Measurements from ENCODE around the gene FCHSD2. TPM values are rescaled to one million over a fixed set of nuclear protein-coding genes. Genes with fewer than 3 reads are reported as not detected.

Gene FCHSD2
- total and polyA plus RNA-seq, 2 of the 8 experiments (the other 6 are each of a cell fraction or from before 2014, with no cell fraction given) = 4.1 to 7.8 TPM

- H3K27me3 ChIP-seq (replicated peaks in 1 of 4; ENCODE audit: control insufficient read depth in 3 of 4, extremely low read depth in 1 of 4, insufficient read depth in 3 of 4, low read length in 3 of 4) = peaks cover 0 to 18% (median 13%) of the 10 kb centered on the region in 4 experiments; a peak in 6 of 7 replicates
- no peak overlapping the region for H3K18ac ChIP-seq (ENCODE audit: extremely low read depth, low read length)
- H3K14ac ChIP-seq (ENCODE audit: insufficient read length) = no peak overlapping the region
- peaks cover 0 to 2% of the 10 kb centered on the region in 2 experiments for H4K20me1 ChIP-seq (replicated peaks in 1 of 2; ENCODE audit: control insufficient read depth in 1 of 2, insufficient read depth in 2 of 2, low read length in 2 of 2)
- H3K23ac ChIP-seq (ENCODE audit: insufficient read length) = no peak overlapping the region
- H3K4me3 ChIP-seq (ENCODE audit: extremely low read depth in 1 of 4, insufficient read depth in 2 of 4, low read depth in 3 of 4, low read length in 4 of 4) = no peak overlapping the region
- peaks cover 13% of the 10 kb centered on the region for H3K23me2 ChIP-seq (ENCODE audit: low read depth, low read length)
- no peak overlapping the region for H4K8ac ChIP-seq (ENCODE audit: extremely low read depth, insufficient read depth, low read length)
- no peak overlapping the region for H3K4me2 ChIP-seq (ENCODE audit: insufficient read depth in 1 of 2, low read depth in 2 of 2, low read length in 2 of 2)
- H2BK20ac ChIP-seq (ENCODE audit: low read length) = no peak overlapping the region
- H2BK5ac ChIP-seq (ENCODE audit: low read depth, low read length) = no peak overlapping the region
- no peak overlapping the region for H2BK120ac ChIP-seq (replicated peaks; ENCODE audit: low read depth, low read length)
- H4K5ac ChIP-seq (ENCODE audit: insufficient read length, low read depth, low read length) = no peak overlapping the region
- ChIA-PET CTCF (ENCODE audit: partially characterized antibody) (interaction anchor here (1.1 to 5.1 kb wide), 9 partner anchors 10 to 418 kb away, joined by 3 to 22 read pairs (median 4); no protein-coding TSS in a partner anchor), POLR2A (ENCODE audit: partially characterized antibody) (interaction anchor here (1.0 to 4.3 kb wide), 4 partner anchors 9 to 86 kb away, joined by 3 to 13 read pairs (median 3); no protein-coding TSS in a partner anchor)
- DNase-seq (ENCODE audit: low read depth in 1 of 2, low spot score in 2 of 2) = no peak
- H3K79me1 ChIP-seq (ENCODE audit: low read depth, low read length) = no peaks in the 10 kb centered on the region
- 86% methylated on average over 14 of the region's 15 CpGs; no CpG with 5 or more reads in 1 of the 2 experiments for WGBS, 2 experiments (ENCODE audit: extremely low coverage in 1 of 2, insufficient coverage in 1 of 2, insufficient read length in 1 of 2, insufficient replicate concordance in 2 of 2, low coverage in 1 of 2, low lambda C conversion rate in 2 of 2, missing lambda C conversion rate in 1 of 2)
- no peak for FAIRE-seq
- H3K9ac ChIP-seq (replicated peaks in 1 of 4; ENCODE audit: extremely low read depth in 1 of 4, low read depth in 3 of 4, low read length in 3 of 4) = no peak overlapping the region
- no peak overlapping the region for H3K27ac ChIP-seq (ENCODE audit: low read depth, low read length)
- no peaks in the 10 kb centered on the region for H3K9me3 ChIP-seq (ENCODE audit: insufficient read depth in 2 of 2, low read depth in 1 of 2, low read length in 1 of 2)
- no peak overlapping the region for H2AFZ ChIP-seq (ENCODE audit: low read length)
- no peak overlapping the region for H3K56ac ChIP-seq (replicated peaks; ENCODE audit: insufficient read length, low read depth, low read length)
- no peak overlapping the region for H2BK15ac ChIP-seq (ENCODE audit: low read length)
- H3K36me3 ChIP-seq (ENCODE audit: control insufficient read depth in 2 of 4, insufficient read depth in 4 of 4, low read length in 3 of 4) = no peaks in the 10 kb centered on the region; a peak in 1 of 8 replicates
- no peaks in the 10 kb centered on the region for H3K79me2 ChIP-seq (ENCODE audit: control insufficient read depth in 1 of 2, insufficient read depth in 2 of 2, low read length in 2 of 2)
- H2AK5ac ChIP-seq (ENCODE audit: low read depth, low read length) = no peak overlapping the region
- H3K4ac ChIP-seq (replicated peaks; ENCODE audit: insufficient read length, low read depth, low read length) = no peak overlapping the region
- peaks cover 0 to 16% (median 11%) of the 10 kb centered on the region in 4 experiments; a peak in 5 of 7 replicates for H3K4me1 ChIP-seq (replicated peaks in 1 of 4; ENCODE audit: control insufficient read depth in 3 of 4, insufficient read depth in 4 of 4, low read length in 3 of 4)
- H4K91ac ChIP-seq (replicated peaks; ENCODE audit: insufficient read length, low read length) = no peak overlapping the region
- no peak overlapping the region for H2BK12ac ChIP-seq (ENCODE audit: low read depth, low read length)
- TF ChIP-seq KDM5A (IDR thresholded peaks at IDR 0.05; ENCODE audit: low read length) (no peak), JUN (IDR thresholded peaks at IDR 0.05; ENCODE audit: low read depth, low read length) (no peak), PHF8 (conservative IDR thresholded peaks at IDR 0.05; ENCODE audit: low read depth, low read length) (no peak), JUND (IDR thresholded peaks at IDR 0.05; ENCODE audit: low read length) (no peak), BACH1 (IDR thresholded peaks at IDR 0.05; ENCODE audit: low read length) (no peak), CREB1 (IDR thresholded peaks at IDR 0.05) (no peak), RFX5 (IDR thresholded peaks at IDR 0.05; ENCODE audit: borderline replicate concordance, low read depth, low read length) (no peak), MAX (IDR thresholded peaks at IDR 0.05) (no peak), EGR1 (IDR thresholded peaks at IDR 0.05; ENCODE audit: borderline replicate concordance, low read depth, low read length) (no peak), CTBP2 (IDR thresholded peaks at IDR 0.05; ENCODE audit: borderline replicate concordance, insufficient read depth, insufficient read length, low read length) (no peak), KDM4A (IDR thresholded peaks at IDR 0.05; ENCODE audit: low read depth, low read length, severe bottlenecking) (no peak), CBX8 (IDR thresholded peaks at IDR 0.05; ENCODE audit: borderline replicate concordance, low read depth, low read length) (no peak), CBX5 (IDR thresholded peaks at IDR 0.05; ENCODE audit: low read depth, low read length) (no peak)
Observed at GRCh38 chr11:72824811-72825505, 317.2 kb downstream of the FCHSD2 start.
